ENCODE results near the gene SMIM23.

Gene SMIM23

GRCh38 chr5:171785517-171785916 is at the start of gene SMIM23:
TSS of gene SMIM23 (plus strand) at chr5:171785817. CDS start at chr5:171785872, 55 bp downstream.
- no peak for DNase-seq

- no peak for DNase-seq
Observed at GRCh38 chr5:171736976-171737891, 48.4 kb upstream of the SMIM23 start.

- DNase-seq: no peak
Observed at GRCh38 chr5:171738501-171738900, 47.1 kb upstream of the SMIM23 start.

- DNase-seq: no peak
Observed at GRCh38 chr5:171739271-171739670, 46.3 kb upstream of the SMIM23 start.

GRCh38 chr5:171743436-171744076 is 42.1 kb upstream of the SMIM23 start:
- DNase-seq: no peak

GRCh38 chr5:171744264-171744663 is 41.4 kb upstream of the SMIM23 start:
- DNase-seq: no peak

GRCh38 chr5:171744882-171745281 is 40.7 kb upstream of the SMIM23 start:
- DNase-seq: no peak

GRCh38 chr5:171745602-171746001 is 40.0 kb upstream of the SMIM23 start:
- no peak for DNase-seq

- DNase-seq: no peak
Observed at GRCh38 chr5:171747061-171747859, 38.4 kb upstream of the SMIM23 start.

GRCh38 chr5:171748720-171749119 is 36.9 kb upstream of the SMIM23 start:
- no peak for DNase-seq

- no peak for DNase-seq
Observed at GRCh38 chr5:171749365-171749764, 36.3 kb upstream of the SMIM23 start.

GRCh38 chr5:171750311-171750788 is 35.3 kb upstream of the SMIM23 start:
- DNase-seq: no peak

- DNase-seq: no peak
Observed at GRCh38 chr5:171755354-171755821, 30.2 kb upstream of the SMIM23 start.

- no peak for DNase-seq
Observed at GRCh38 chr5:171757853-171758535, 27.6 kb upstream of the SMIM23 start.

- no peak for DNase-seq
Observed at GRCh38 chr5:171759777-171760176, 25.8 kb upstream of the SMIM23 start.

- no peak for DNase-seq
Observed at GRCh38 chr5:171762021-171762608, 23.5 kb upstream of the SMIM23 start.

- DNase-seq: no peak
Observed at GRCh38 chr5:171762903-171763302, 22.7 kb upstream of the SMIM23 start.

GRCh38 chr5:171764265-171764664 is 21.4 kb upstream of the SMIM23 start:
- DNase-seq: no peak

GRCh38 chr5:171766875-171767274 is 18.7 kb upstream of the SMIM23 start:
- no peak for DNase-seq

- DNase-seq: no peak
Observed at GRCh38 chr5:171770153-171770552, 15.5 kb upstream of the SMIM23 start.

GRCh38 chr5:171771856-171772255 is 13.8 kb upstream of the SMIM23 start:
- no peak for DNase-seq

- no peak for DNase-seq
Observed at GRCh38 chr5:171773106-171773505, 12.5 kb upstream of the SMIM23 start.
